Activated T-cell treated with anti-CD3 and anti-CD28 coated beads, Interleukin-2, amount 50 U/mL, for 1 hour (primary cell): ENCODE data around the gene ILF3.

Source experiments
- DNase-seq: peaks from one replicate; pipeline ENCODE4 v3.0.0-alpha.2; 2020

Gene ILF3

GRCh38 chr19:10653732-10654609 is at the start of gene ILF3:
ILF3 (plus strand) TSS chr19:10654346; CDS start chr19:10670606, 16,260 bp downstream.
- DNase-seq: peak; percentile 99

GRCh38 chr19:10604460-10604980 is 49.6 kb upstream of the ILF3 start:
- peak; percentile 52 for DNase-seq

GRCh38 chr19:10611907-10612306 is 42.2 kb upstream of the ILF3 start:
- no peak for DNase-seq

- no peak for DNase-seq
These were observed 41.5 kb upstream of the ILF3 start for GRCh38 chr19:10612499-10613119.

DNA sequence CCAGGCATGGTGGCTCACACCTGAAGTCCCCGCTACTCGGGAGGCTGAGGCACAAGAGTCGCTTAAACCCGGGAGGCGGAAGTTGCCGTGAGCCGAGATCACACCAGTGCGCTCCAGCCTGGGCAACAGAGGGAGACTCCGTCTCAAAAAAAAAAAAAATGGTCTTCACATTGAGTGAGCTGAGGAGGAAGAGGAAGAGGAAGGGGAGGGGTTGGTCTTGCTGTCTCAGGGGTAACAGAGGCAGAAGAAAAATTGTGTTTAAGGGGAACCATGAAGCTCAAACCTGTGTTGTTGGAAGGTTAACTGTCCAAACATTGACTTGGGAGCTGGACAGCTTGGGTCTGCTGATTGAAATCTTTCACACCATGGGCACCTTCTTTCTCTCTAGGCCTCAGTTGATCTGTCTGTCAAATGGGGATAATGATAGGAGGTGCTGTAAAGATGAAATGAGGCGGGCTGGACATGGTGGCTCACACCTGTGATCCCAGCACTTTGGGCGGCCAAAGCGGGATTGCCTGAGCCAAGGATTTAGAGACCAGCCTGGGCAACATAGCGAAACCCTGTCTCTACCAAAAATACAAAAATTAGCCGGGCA is 38.6 kb upstream of the ILF3 start:
- DNase-seq: no peak

DNA sequence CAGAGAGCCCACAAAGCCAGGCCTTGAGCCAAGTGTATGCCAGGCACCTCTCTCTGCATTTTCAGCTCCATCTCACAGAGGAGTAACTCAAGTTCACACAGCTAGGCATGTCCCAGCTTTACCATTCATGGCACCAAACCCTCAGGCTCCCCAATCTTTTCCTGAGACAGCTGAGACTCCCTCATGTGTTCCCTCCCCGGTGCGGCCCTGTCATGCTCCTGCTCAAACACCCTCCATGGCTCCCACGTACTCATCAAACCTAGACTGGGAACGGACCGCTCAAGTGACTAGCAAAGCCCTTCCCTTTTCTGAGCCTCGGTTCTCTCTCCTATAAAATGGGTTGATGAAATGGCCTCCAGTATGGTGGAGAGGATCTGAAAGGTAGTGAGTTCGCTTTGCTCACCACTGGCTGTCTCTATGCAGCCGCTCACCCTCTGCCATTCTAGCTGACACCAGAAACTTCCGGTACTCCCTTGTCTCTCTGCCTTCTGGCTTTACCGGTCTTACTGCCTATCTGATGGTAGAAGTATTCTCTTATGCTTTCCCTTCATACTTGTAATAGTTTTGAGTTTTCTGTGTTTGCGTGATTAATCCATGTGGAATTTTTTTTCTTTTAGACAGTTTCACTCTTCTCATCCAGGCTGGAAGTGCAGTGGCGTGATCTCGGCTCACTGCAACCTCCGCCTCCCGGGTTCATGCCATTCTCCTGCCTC is 36.6 kb upstream of the ILF3 start:
- DNase-seq: no peak

GRCh38 chr19:10618846-10619245 is 35.3 kb upstream of the ILF3 start:
- DNase-seq: no peak

- no peak for DNase-seq
These were observed 33.4 kb upstream of the ILF3 start for GRCh38 chr19:10620786-10621185.

GRCh38 chr19:10621966-10622365 is 32.2 kb upstream of the ILF3 start:
- DNase-seq: no peak

- no peak for DNase-seq
These were observed 29.6 kb upstream of the ILF3 start for GRCh38 chr19:10624585-10624984.

DNA sequence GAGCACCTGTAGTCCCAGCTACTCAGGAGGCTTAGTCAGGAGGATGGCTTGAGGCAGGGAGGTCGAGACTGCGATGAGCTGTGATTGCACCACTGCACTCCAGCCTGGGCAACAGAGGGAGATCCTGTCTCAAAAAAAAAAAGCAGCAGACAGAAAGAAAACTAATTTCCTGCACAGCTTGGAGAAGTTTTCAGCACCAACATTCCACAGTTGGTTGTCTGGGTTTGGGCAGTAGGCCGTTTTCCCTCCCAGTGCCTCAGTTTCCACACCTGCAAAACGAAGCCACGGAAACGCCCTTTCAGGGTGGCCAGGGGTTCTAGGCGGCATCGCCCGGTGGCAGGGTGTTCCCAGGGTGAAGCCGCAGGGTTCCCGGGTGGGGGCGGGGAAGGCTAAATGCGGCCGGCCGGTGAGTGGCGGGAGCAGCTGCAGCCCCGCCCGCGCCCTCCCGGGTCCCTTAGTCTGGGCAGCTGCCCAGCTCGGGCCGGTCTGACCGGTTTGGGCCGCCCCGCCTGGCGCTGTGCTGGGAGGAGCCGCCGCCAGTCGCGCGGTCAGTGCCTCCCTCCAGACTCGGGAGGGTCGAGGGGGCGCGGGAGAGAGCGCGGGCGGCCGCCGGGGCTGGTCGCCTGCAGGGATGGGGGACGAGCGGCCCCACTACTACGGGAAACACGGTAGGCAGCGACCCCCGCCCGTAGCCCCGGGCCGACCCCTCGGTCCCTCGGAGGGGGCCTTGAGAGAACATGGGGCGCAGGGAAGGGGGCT is 29.0 kb upstream of the ILF3 start, which contains the start of gene SLC44A2:
TSS of gene SLC44A2 (plus strand) at position 551 of the 759 bp plus-strand sequence. CDS start at position 632, 81 bp downstream.
- no peak for DNase-seq

GRCh38 chr19:10625762-10626138 is 28.4 kb upstream of the ILF3 start:
- DNase-seq: no peak

GRCh38 chr19:10631874-10632273 is 22.3 kb upstream of the ILF3 start:
- no peak for DNase-seq

- no peak for DNase-seq
These were observed 19.7 kb upstream of the ILF3 start for GRCh38 chr19:10634430-10634829.

DNA sequence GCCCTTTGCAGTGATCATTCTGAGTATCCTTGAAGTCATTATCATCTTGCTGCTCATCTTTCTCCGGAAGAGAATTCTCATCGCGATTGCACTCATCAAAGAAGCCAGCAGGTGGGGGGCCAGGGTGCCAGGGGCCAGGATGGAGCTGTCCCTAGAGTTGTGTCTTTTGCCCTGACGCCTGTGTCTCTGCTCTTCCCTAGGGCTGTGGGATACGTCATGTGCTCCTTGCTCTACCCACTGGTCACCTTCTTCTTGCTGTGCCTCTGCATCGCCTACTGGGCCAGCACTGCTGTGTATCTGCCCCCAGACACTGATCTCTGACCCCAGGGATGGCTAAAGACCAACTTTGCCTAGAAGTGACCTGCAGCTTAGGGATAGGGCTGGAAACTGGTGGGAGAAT is 19.2 kb upstream of the ILF3 start:
- DNase-seq: no peak

- DNase-seq: no peak
These were observed 17.7 kb upstream of the ILF3 start for GRCh38 chr19:10636304-10636972.

DNA sequence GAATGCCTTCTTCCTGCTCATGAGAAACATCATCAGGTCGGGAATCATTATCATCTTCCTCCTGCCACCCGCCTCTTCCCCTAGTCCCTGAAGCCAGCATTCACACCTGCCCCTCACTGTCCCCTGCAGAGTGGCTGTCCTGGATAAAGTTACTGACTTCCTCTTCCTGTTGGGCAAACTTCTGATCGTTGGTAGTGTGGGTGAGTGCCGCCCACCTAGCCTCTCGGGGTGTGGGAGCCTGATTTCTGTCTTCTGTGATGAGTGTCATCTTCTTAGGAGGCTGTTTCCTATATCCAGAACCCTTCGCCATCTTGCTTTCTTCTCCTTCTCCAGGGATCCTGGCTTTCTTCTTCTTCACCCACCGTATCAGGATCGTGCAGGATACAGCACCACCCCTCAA is 16.3 kb upstream of the ILF3 start:
- no peak for DNase-seq

DNA sequence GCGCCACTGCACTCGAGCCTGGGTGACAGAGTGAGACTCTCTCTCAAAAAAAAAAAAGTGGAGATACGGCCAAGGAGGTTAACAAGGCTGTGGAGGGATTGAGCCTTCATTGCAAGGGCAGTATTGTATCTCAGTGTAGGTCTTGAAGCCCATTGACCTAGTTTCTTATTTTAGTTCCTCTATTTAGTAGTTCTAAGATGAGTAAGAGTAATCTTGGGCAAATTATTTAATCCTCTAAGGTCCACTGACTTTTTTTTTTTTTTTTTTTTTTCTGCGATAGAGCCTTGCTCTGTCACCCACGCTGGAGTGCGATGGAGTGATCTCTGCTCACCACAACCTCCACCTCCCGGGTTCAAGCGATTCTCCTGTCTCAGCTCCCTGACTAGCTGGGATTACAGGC is 14.3 kb upstream of the ILF3 start:
- no peak for DNase-seq

- no peak for DNase-seq
These were observed 13.8 kb upstream of the ILF3 start for GRCh38 chr19:10640361-10640760.

GRCh38 chr19:10641248-10641647 is 12.9 kb upstream of the ILF3 start:
- DNase-seq: no peak

- no peak for DNase-seq
These were observed 11.5 kb upstream of the ILF3 start for GRCh38 chr19:10642473-10643171.
